Panc1 (cell line): ENCODE measurements around the gene RASD2. TPM values are rescaled to one million over a fixed set of nuclear protein-coding genes. Genes with fewer than 3 reads are reported as not detected.

Experiments
- ATAC-seq: fragments of 200-7000 bp; cut with Tn5 transposase; 2 replicates; pipeline ENCODE4 v1.9.1; 2020; ENCODE audit warnings: mild to moderate bottlenecking, moderate library complexity
- BruUV-seq: library from RNA; stranded (reverse); fragments of 400-500 nt; replicated peaks from 2 replicates; lab custom pipeline; 2021; lab: Mats Ljungman, UMichigan
- CTCF ChIA-PET: fragments of 300-600 bp; sonication (Branson Sonifier 250); formaldehyde crosslinking; loops from one replicate; lab custom pipeline; 2022; ENCODE audit warnings: antibody characterized with exemption; lab: Charles Lee
- POLR2A ChIA-PET: fragments of 300-600 bp; sonication (Branson Sonifier 250); formaldehyde crosslinking; loops from one replicate; lab custom pipeline; 2022; ENCODE audit warnings: antibody characterized with exemption; lab: Charles Lee
- DNase-seq: peaks from one replicate; pipeline ENCODE4 v3.0.0-alpha.2; 2010; ENCODE audit warnings: low read depth, low spot score
- H3K27ac ChIP-seq: 2 replicates; pipeline ENCODE4 v1.5.1; 2011; ENCODE audit warnings: mild to moderate bottlenecking, low read length, inconsistent platforms
- H3K27me3 ChIP-seq: fragments of 200-500 bp; sonication (Bioruptor generic); 2 replicates; pipeline ENCODE4 v1.6.0; 2014; ENCODE audit warnings: low read length, inconsistent platforms; ENCODE audit not compliant: control insufficient read depth, insufficient read depth
- H3K36me3 ChIP-seq: fragments of 200-500 bp; sonication (Bioruptor generic); 2 replicates; pipeline ENCODE4 v1.5.1; 2014; ENCODE audit warnings: inconsistent platforms, mild to moderate bottlenecking, low read length, moderate library complexity; ENCODE audit not compliant: control insufficient read depth, insufficient read depth
- H3K4me1 ChIP-seq: 2 replicates; pipeline ENCODE4 v1.5.1; 2011; ENCODE audit warnings: inconsistent platforms, mild to moderate bottlenecking, low read length, moderate library complexity; ENCODE audit not compliant: control insufficient read depth, insufficient read depth
- H3K4me3 ChIP-seq, 2 experiments: 2 replicates each; pipeline ENCODE4 v1.5.1; 2011 to 2012; ENCODE audit warnings: low read depth in 2 of 2, low read length in 2 of 2, mild to moderate bottlenecking in 2 of 2, inconsistent platforms in 1 of 2, moderate library complexity in 1 of 2
- H3K9me3 ChIP-seq: fragments of 200-500 bp; sonication (Bioruptor generic); 2 replicates; pipeline ENCODE4 v1.5.1; 2014; ENCODE audit warnings: low read depth, mild to moderate bottlenecking, inconsistent platforms, low read length, moderate library complexity; ENCODE audit not compliant: control insufficient read depth, insufficient read depth
- CTCF ChIP-seq: fragments of 450-650 bp; IDR thresholded peaks from 2 replicates; pipeline ENCODE4 v1.5.1; 2017; ENCODE audit warnings: mild to moderate bottlenecking
- POLR2AphosphoS5 ChIP-seq: IDR thresholded peaks from 2 replicates; pipeline ENCODE4 v1.6.1; 2012; ENCODE audit warnings: mild to moderate bottlenecking, low read depth, low read length, moderate library complexity
- REST ChIP-seq, 2 experiments: IDR thresholded peaks; 2 replicates each; pipeline ENCODE4 v1.6.1; 2011 to 2012; ENCODE audit warnings: low read depth in 2 of 2, control low read depth in 1 of 2, low read length in 1 of 2, mild to moderate bottlenecking in 1 of 2, moderate library complexity in 1 of 2; ENCODE audit not compliant: insufficient read depth in 1 of 2
- SIN3A ChIP-seq: IDR thresholded peaks from 2 replicates; pipeline ENCODE4 v1.6.1; 2012; ENCODE audit warnings: low read depth, mild to moderate bottlenecking, low read length, moderate library complexity, borderline replicate concordance; ENCODE audit not compliant: insufficient read depth
- TCF7L2 ChIP-seq: IDR thresholded peaks from 2 replicates; pipeline ENCODE4 v1.6.1; 2011; ENCODE audit warnings: mild to moderate bottlenecking, low read depth, low read length, inconsistent platforms
- in situ Hi-C: cut with HindIII; loops from 2 replicates; pipeline ENCODE4 v1.10.0; 2016; ENCODE audit warnings: low sequenced_read_pairs, low pct_unique_long_range_greater_than_20kb
- intact Hi-C: fragments of 100-400 bp; cut with micrococcal nuclease; formaldehyde crosslinking; loops from one replicate; pipeline ENCODE4 v1.10.0; 2022; ENCODE audit not compliant: unreplicated experiment
- total RNA-seq: library from RNA; stranded (reverse); gene quantifications from one replicate; pipeline ENCODE4 v1.2.1, GENCODE V29; 2021; ENCODE audit not compliant: unreplicated experiment

RASD2 gene
- total RNA-seq, 1 experiment from 2014 or later, result 26.7 TPM

- ChIA-PET POLR2A (no interaction called here), CTCF (no interaction called here)
- Histone ChIP-seq H3K27ac (0 out of 2 replicates have a peak overlapping the region, but pooled peaks have one; percentile 17), H3K4me3 (no peak overlapping the region), H3K4me1 (peaks cover 18% of the 10 kb centered on the region), H3K36me3 (no peaks in the 10 kb centered on the region), H3K27me3 (no peaks in the 10 kb centered on the region), H3K9me3 (no peaks in the 10 kb centered on the region; the same call in 1 of the 2 replicates)
- intact Hi-C loops, result no loop called here
- DNase-seq (no peak), ATAC-seq (no peak)
- no TSS peak for BruUV-seq
- in situ Hi-C loops, result no loop called here
- TF ChIP-seq REST (IDR thresholded peaks at IDR 0.05; ENCODE audit: insufficient read depth in 1 of 2, low read depth in 2 of 2, low read length in 1 of 2) (no peak), POLR2AphosphoS5 (no peak), CTCF (no peak), TCF7L2 (no peak), SIN3A (no peak)
Observed at GRCh38 chr22:35560366-35560765, 19.7 kb downstream of the RASD2 start.

- peaks cover 22% of the 10 kb centered on the region for H3K4me1 ChIP-seq
- no peak for ATAC-seq
- CTCF ChIA-PET, result no interaction called here
- intact Hi-C loops, result no loop called here
- no TSS peak for BruUV-seq
- H3K27me3 ChIP-seq, result no peaks in the 10 kb centered on the region
- no peaks in the 10 kb centered on the region for H3K36me3 ChIP-seq
- H3K9me3 ChIP-seq, result no peaks in the 10 kb centered on the region; the same call in 1 of the 2 replicates
- POLR2A ChIA-PET, result no interaction called here
- no peak overlapping the region for H3K27ac ChIP-seq
- TF ChIP-seq REST (IDR thresholded peaks at IDR 0.05; ENCODE audit: insufficient read depth in 1 of 2, low read depth in 2 of 2, low read length in 1 of 2), result no peak
- TF ChIP-seq CTCF, result no peak
- TF ChIP-seq POLR2AphosphoS5, result no peak
- no peak for TF ChIP-seq SIN3A
- TF ChIP-seq TCF7L2, result no peak
- in situ Hi-C loops, result no loop called here
- H3K4me3 ChIP-seq, result no peak overlapping the region
- DNase-seq, result no peak
Observed at GRCh38 chr22:35560824-35561223, 20.2 kb downstream of the RASD2 start.
